ENCODE data around the gene IFT57. TPM values are rescaled to one million over a fixed set of nuclear protein-coding genes. Genes with fewer than 3 reads are reported as not detected.

Gene IFT57
- total RNA-seq, 4 donors from 2014 or later = 38.2 to 78.0 (median 57.4) TPM

DNA sequence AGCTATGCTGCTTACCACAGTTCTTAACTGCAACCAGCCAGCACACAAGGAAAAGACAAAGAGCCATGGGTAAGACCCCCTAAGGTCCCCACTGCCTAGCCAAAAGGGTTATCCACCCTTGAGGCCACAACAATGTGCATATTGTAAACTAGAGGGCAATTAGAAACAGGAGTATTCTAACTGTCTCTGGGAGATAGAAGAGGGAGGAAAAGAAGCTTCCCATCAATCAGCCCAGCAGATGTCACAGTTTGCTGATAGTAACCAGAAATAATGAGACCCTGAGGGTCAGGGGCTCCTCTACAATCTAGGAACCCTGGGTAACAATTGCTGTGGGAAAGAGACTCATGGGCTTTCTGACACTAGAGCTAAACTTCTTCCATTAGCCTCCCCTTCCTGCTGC, 20.6 kb upstream of the IFT57 start:
- Histone ChIP-seq H3K27me3 (no peaks in the 10 kb centered on the region), H3K27ac (no peak overlapping the region), H3K36me3 (no peaks in the 10 kb centered on the region), H3K4me3 (no peak overlapping the region), H3K9me3 (no peaks in the 10 kb centered on the region), H3K4me1 (peaks cover 0 to 6% (median 2%) of the 10 kb centered on the region in 4 donors)
- intact Hi-C loops (cut with DNase I; ENCODE audit: low total_unique reads) (no loop called here), in situ Hi-C loops (cut with MboI; ENCODE audit: low pct_ligation_motif_present in 1 of 4, low pct_unique_long_range_greater_than_20kb in 1 of 4, low sequenced_read_pairs in 3 of 4) (no loop called here)
- TF ChIP-seq POLR2AphosphoS5 (IDR thresholded peaks at IDR 0.05) = no peak
- no peak for TF ChIP-seq POLR2A (IDR thresholded peaks at IDR 0.05)
- TF ChIP-seq, protein P1, sequence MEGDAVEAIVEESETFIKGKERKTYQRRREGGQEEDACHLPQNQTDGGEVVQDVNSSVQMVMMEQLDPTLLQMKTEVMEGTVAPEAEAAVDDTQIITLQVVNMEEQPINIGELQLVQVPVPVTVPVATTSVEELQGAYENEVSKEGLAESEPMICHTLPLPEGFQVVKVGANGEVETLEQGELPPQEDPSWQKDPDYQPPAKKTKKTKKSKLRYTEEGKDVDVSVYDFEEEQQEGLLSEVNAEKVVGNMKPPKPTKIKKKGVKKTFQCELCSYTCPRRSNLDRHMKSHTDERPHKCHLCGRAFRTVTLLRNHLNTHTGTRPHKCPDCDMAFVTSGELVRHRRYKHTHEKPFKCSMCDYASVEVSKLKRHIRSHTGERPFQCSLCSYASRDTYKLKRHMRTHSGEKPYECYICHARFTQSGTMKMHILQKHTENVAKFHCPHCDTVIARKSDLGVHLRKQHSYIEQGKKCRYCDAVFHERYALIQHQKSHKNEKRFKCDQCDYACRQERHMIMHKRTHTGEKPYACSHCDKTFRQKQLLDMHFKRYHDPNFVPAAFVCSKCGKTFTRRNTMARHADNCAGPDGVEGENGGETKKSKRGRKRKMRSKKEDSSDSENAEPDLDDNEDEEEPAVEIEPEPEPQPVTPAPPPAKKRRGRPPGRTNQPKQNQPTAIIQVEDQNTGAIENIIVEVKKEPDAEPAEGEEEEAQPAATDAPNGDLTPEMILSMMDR (IDR thresholded peaks at IDR 0.05) = no peak
- no peak for TF ChIP-seq EP300 (IDR thresholded peaks at IDR 0.05; ENCODE audit: low read depth)
- no peak for DNase-seq

- H3K4me3 ChIP-seq = no peak overlapping the region
- no peaks in the 10 kb centered on the region for H3K9me3 ChIP-seq
- no peak overlapping the region for H3K27ac ChIP-seq
- H3K27me3 ChIP-seq = no peaks in the 10 kb centered on the region
- peaks cover 0 to under 1% (median 0%) of the 10 kb centered on the region in 4 donors for H3K4me1 ChIP-seq
- intact Hi-C loops (cut with DNase I; ENCODE audit: low total_unique reads) (no loop called here), in situ Hi-C loops (cut with MboI; ENCODE audit: low pct_ligation_motif_present in 1 of 4, low pct_unique_long_range_greater_than_20kb in 1 of 4, low sequenced_read_pairs in 3 of 4) (no loop called here)
- H3K36me3 ChIP-seq = no peaks in the 10 kb centered on the region
- 85 to 91% methylated on average over 4 to 6 of the region's 6 CpGs for WGBS, 2 donors (ENCODE audit: low coverage in 1 of 2)
- TF ChIP-seq POLR2AphosphoS5 (IDR thresholded peaks at IDR 0.05) = no peak
- TF ChIP-seq, protein P1 (IDR thresholded peaks at IDR 0.05) = no peak
- no peak for TF ChIP-seq POLR2A (IDR thresholded peaks at IDR 0.05)
- no peak for TF ChIP-seq EP300 (IDR thresholded peaks at IDR 0.05; ENCODE audit: low read depth)
- no peak for DNase-seq
These were observed 19.5 kb upstream of the IFT57 start for GRCh38 chr3:108241721-108242120.

DNA sequence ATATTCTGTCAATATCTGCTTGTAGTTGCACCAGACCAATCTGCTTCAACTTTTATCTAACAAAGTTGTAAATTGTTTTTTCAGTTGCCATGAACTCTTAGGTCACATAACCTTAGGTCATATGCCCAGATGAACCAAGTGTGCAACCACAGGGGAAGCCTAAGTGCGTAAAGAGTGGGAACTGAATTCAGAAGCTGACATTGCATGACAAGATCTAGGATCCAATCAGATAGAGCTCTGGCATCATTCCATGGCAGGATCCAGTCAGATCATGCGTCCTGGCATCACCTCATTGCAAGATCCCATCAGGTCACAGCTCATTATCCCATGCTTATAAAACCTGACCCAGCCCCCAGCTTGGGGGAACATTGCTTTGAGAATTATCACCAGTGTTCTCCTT, 18.9 kb upstream of the IFT57 start:
- Histone ChIP-seq H3K36me3 (no peaks in the 10 kb centered on the region), H3K27ac (no peak overlapping the region), H3K4me3 (no peak overlapping the region), H3K27me3 (no peaks in the 10 kb centered on the region), H3K9me3 (no peaks in the 10 kb centered on the region), H3K4me1 (no peaks in the 10 kb centered on the region)
- intact Hi-C loops (cut with DNase I; ENCODE audit: low total_unique reads) (no loop called here), in situ Hi-C loops (cut with MboI; ENCODE audit: low pct_ligation_motif_present in 1 of 4, low pct_unique_long_range_greater_than_20kb in 1 of 4, low sequenced_read_pairs in 3 of 4) (no loop called here)
- 87 to 100% methylated on average over 2 of the region's 2 CpGs for WGBS, 2 donors (ENCODE audit: low coverage in 1 of 2)
- no peak for DNase-seq
- TF ChIP-seq EP300 (IDR thresholded peaks at IDR 0.05; ENCODE audit: low read depth) (no peak), POLR2A (IDR thresholded peaks at IDR 0.05) (no peak), POLR2AphosphoS5 (IDR thresholded peaks at IDR 0.05) (no peak)
- TF ChIP-seq, protein P1 (IDR thresholded peaks at IDR 0.05) = no peak

DNA sequence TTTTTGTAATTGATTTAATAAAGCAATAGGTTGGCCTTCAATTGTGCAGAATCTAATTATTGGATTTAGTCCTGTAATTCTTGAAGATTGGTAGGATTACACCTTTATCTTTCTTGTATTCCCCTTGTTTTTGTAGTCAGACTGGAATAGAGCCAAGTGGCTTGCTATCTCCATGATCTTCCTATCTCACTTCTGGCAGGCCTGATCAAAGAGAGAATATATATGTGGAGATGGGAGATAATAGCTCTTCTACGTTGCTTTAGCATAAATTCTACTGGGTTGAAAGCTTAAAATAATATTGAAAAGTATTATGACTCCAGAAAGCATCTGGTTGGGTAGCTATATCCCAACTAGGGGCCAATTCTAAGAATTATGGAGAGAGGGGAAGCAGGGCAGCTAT, 16.9 kb upstream of the IFT57 start:
- intact Hi-C loops (cut with DNase I; ENCODE audit: low total_unique reads) = no loop called here
- TF ChIP-seq EP300 (IDR thresholded peaks at IDR 0.05; ENCODE audit: low read depth) (no peak), POLR2AphosphoS5 (IDR thresholded peaks at IDR 0.05) (no peak), POLR2A (IDR thresholded peaks at IDR 0.05) (no peak)
- TF ChIP-seq, protein P1 (IDR thresholded peaks at IDR 0.05) = no peak
- WGBS, 2 donors (ENCODE audit: low coverage in 1 of 2) = 66 to 71% methylated on average over 1 of the region's 1 CpG

More for the DNA sequence above, 16.9 kb upstream of the IFT57 start:
- in situ Hi-C loops (cut with MboI; ENCODE audit: low pct_ligation_motif_present in 1 of 4, low pct_unique_long_range_greater_than_20kb in 1 of 4, low sequenced_read_pairs in 3 of 4) = no loop called here
- Histone ChIP-seq H3K36me3 (no peaks in the 10 kb centered on the region), H3K9me3 (no peaks in the 10 kb centered on the region), H3K27ac (no peak overlapping the region), H3K27me3 (no peaks in the 10 kb centered on the region), H3K4me1 (no peaks in the 10 kb centered on the region), H3K4me3 (no peak overlapping the region)
- DNase-seq = no peak

Data from transverse colon (tissue), 4 donors.